ENCODE results near the gene PARL. TPM values are rescaled to one million over a fixed set of nuclear protein-coding genes. Genes with fewer than 3 reads are reported as not detected.

Gene PARL
- total RNA-seq, 1 donor from 2014 or later: 47.8 TPM

DNA sequence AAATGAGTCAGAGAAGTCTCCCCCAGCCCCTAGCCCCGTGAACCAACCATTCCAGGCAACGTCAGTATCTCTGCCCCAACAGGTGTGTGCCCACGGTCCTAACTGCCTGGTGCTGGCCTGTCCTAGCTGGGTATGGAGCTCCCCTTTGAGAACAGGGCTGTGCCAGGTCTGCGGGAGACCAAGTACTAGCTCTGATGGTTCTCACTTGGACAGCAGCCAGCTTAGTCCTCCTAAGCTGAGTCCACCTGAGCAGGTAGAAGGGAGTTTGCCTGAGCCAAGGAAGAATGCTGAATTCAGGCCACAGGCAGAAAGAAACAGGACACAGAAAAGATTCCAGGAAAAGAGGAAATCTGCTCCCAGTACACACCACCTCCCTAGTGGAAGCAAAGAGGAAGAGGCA, 33.1 kb upstream of the PARL start:
- Mint-ChIP-seq H3K27ac (no peak overlapping the region), H3K36me3 (peaks cover 13% of the 10 kb centered on the region), H3K4me1 (no peaks in the 10 kb centered on the region), H3K9me3 (no peaks in the 10 kb centered on the region), H3K4me3 (no peak overlapping the region), H3K27me3 (ENCODE audit: low read depth) (no peaks in the 10 kb centered on the region)
- TF ChIP-seq, protein P1, sequence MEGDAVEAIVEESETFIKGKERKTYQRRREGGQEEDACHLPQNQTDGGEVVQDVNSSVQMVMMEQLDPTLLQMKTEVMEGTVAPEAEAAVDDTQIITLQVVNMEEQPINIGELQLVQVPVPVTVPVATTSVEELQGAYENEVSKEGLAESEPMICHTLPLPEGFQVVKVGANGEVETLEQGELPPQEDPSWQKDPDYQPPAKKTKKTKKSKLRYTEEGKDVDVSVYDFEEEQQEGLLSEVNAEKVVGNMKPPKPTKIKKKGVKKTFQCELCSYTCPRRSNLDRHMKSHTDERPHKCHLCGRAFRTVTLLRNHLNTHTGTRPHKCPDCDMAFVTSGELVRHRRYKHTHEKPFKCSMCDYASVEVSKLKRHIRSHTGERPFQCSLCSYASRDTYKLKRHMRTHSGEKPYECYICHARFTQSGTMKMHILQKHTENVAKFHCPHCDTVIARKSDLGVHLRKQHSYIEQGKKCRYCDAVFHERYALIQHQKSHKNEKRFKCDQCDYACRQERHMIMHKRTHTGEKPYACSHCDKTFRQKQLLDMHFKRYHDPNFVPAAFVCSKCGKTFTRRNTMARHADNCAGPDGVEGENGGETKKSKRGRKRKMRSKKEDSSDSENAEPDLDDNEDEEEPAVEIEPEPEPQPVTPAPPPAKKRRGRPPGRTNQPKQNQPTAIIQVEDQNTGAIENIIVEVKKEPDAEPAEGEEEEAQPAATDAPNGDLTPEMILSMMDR (IDR thresholded peaks at IDR 0.05; ENCODE audit: unreplicated experiment): no peak
- DNase-seq (ENCODE audit: low spot score in 2 of 2, unreplicated experiment in 2 of 2): no peak

DNA sequence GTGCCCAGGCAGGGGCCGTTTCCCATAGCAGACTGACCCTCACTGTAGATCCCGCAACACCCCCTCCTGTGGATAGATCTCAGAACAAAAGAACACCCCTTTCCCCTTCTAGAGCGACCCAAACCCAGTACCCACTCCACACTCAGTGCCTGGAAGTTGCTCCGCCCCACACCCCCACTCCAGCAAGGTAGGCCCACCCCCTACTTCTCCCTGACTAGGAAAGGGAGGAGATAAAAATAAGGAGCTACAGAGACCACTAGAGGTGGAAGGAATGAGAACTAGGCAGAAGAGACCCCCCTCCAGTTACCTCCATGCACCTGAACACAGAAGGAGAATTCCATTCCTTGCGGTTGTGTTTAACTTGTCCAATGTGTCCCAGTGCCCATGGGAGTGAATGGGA, 30.2 kb upstream of the PARL start:
- TF ChIP-seq, protein P1 (IDR thresholded peaks at IDR 0.05; ENCODE audit: unreplicated experiment): no peak
- DNase-seq (ENCODE audit: low spot score in 2 of 2, unreplicated experiment in 2 of 2): no peak
- H3K4me1 Mint-ChIP-seq: no peaks in the 10 kb centered on the region
- H3K27ac Mint-ChIP-seq: no peak overlapping the region
- no peaks in the 10 kb centered on the region for H3K9me3 Mint-ChIP-seq
- H3K27me3 Mint-ChIP-seq (ENCODE audit: low read depth): peaks cover 7% of the 10 kb centered on the region
- no peak overlapping the region for H3K4me3 Mint-ChIP-seq
- H3K36me3 Mint-ChIP-seq: peaks cover 3% of the 10 kb centered on the region

DNA sequence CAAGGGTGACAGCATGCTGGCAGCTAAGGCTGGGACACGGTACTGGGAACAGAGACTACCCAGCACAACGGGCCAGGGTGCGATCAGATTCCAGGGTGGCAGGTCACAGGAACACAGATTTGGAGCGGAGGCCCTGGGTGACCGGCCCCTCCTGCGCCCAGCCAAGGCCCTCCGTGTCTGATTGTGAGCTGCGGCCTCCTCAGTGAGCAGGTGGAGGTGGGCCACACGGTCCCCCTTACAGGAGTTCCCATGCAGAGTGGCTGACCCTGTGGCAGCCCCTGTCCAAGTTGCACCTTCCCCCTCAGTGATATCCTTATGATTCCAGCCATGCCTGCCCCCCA, 28.9 kb upstream of the PARL start:
- Mint-ChIP-seq H3K27ac (no peak overlapping the region), H3K9me3 (no peaks in the 10 kb centered on the region), H3K36me3 (no peaks in the 10 kb centered on the region), H3K27me3 (ENCODE audit: low read depth) (peaks cover 7% of the 10 kb centered on the region), H3K4me3 (no peak overlapping the region), H3K4me1 (no peaks in the 10 kb centered on the region)
- DNase-seq (ENCODE audit: low spot score in 2 of 2, unreplicated experiment in 2 of 2): no peak
- TF ChIP-seq, protein P1 (IDR thresholded peaks at IDR 0.05; ENCODE audit: unreplicated experiment): no peak

DNA sequence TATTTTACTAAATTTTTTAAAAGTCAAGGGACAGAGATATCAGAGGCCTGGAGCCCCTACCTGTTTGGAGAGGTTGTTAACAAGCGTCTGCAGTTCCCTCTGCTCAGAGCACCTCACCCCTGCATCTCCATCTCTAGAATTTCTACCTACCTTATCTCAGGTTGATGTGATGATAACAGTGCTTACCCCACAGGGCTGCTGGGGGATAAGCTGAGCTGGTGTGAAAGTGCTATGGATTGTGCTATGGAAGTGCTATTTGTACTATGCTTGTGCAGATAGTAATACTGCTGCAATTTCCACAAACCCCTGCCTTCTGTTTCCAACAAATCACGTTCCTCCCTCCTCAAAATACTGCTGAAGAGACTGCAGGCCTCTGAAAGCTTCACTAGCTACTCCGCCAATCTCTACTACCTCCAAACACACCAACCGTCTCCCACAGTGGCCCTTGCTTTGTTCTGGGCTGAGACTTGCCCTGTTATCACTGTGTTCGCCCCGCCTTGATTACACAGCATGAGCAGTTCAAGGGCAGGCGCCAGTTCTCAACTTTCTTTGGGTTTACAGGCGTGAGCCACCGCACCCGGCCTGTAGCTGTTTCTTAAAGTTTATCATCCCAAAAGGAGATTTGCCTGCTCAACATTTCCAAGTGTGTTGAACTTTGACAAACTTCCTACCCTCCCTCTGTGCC, 28.4 kb upstream of the PARL start:
- Mint-ChIP-seq H3K27ac (no peak overlapping the region), H3K4me1 (no peaks in the 10 kb centered on the region), H3K4me3 (no peak overlapping the region), H3K36me3 (no peaks in the 10 kb centered on the region), H3K9me3 (no peaks in the 10 kb centered on the region), H3K27me3 (ENCODE audit: low read depth) (peaks cover 7% of the 10 kb centered on the region)
- DNase-seq (ENCODE audit: low spot score in 2 of 2, unreplicated experiment in 2 of 2): no peak
- TF ChIP-seq, protein P1 (IDR thresholded peaks at IDR 0.05; ENCODE audit: unreplicated experiment): no peak

DNA sequence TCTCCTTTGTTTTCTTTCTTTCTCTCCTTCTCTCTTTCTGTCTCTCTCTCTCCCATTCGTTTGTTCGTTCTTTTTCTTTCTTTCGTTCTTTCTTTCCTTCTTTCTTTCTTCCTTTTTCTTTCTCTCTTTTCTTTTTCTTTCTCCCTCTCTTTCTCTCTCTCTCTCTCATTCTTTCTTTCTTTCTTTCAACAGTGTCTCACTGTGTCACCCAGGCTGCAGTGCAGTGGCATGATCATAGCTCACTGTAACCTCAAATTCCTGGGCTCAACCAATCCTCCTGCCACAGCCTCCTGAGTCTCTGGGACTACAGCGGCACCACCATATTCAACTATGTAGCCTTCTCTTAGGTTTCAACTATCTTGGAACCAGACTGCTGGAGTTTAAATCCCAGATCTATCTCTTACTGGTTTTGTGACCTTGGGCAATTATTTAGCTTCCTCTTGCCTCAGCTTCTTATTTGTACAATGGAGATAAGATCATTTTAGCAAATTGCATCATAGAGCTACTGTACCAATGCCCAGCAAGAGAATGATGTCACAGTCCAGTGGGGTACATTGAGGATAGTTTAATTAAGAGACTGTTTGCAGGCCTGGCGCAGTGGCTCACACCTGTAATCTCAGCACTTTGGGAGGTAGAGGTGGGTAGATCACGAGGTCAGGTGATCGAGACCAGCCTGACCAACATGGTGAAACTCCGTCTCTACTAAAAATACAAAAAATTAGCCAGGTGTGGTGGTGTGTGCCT, 27.3 kb upstream of the PARL start:
- no peak overlapping the region for H3K4me3 Mint-ChIP-seq
- H3K9me3 Mint-ChIP-seq: no peaks in the 10 kb centered on the region
- no peaks in the 10 kb centered on the region for H3K36me3 Mint-ChIP-seq
- no peak overlapping the region for H3K27ac Mint-ChIP-seq
- TF ChIP-seq, protein P1 (IDR thresholded peaks at IDR 0.05; ENCODE audit: unreplicated experiment): no peak
- peaks cover 9% of the 10 kb centered on the region for H3K27me3 Mint-ChIP-seq (ENCODE audit: low read depth)
- H3K4me1 Mint-ChIP-seq: no peaks in the 10 kb centered on the region
- DNase-seq (ENCODE audit: low spot score in 2 of 2, unreplicated experiment in 2 of 2): no peak
